ENCODE results near the gene SALL4.

The SALL4 gene

DNA sequence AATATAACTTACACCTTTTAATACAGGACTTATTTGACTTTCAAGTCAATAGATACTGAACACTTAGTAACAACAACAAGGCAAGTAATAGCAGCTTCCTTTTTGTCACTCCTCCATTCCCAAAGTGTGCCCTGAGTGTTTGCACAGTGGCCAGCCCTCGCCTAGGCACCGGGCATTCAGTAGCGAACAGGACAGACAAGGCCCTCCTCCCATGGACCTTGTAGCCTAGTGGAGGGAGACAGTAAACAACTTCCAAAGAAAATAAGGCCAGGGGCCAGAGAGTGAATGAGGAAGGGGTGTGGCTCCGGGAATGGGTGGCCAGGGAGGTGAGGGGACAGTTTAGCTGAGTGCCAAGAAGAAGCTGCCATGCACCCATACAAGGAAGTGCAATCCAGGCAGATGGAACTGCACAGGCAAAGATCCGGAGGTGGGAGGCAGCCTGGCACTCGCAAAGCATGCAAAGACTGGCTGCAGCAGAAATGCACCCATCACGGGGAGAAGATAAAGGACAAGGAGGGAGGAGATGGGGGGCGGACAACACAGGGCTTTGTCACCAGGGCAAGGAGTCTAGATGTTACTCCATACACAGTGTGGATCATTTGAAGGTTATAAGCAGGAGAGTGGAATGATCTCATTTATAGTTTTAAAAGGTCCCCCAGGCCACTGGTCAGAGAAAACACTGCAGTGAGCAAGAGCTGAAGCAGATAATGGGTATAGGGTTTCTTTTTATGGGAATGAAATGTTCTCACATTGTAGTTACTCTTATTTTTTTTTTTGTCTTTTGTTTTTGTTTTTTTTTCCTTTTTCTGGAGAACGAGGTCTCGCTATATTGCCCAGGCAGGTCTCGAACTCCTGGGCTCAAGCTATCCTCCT, 66.4 kb downstream of the SALL4 start:
- DNase-seq (ENCODE audit: low read depth), result no peak

DNA sequence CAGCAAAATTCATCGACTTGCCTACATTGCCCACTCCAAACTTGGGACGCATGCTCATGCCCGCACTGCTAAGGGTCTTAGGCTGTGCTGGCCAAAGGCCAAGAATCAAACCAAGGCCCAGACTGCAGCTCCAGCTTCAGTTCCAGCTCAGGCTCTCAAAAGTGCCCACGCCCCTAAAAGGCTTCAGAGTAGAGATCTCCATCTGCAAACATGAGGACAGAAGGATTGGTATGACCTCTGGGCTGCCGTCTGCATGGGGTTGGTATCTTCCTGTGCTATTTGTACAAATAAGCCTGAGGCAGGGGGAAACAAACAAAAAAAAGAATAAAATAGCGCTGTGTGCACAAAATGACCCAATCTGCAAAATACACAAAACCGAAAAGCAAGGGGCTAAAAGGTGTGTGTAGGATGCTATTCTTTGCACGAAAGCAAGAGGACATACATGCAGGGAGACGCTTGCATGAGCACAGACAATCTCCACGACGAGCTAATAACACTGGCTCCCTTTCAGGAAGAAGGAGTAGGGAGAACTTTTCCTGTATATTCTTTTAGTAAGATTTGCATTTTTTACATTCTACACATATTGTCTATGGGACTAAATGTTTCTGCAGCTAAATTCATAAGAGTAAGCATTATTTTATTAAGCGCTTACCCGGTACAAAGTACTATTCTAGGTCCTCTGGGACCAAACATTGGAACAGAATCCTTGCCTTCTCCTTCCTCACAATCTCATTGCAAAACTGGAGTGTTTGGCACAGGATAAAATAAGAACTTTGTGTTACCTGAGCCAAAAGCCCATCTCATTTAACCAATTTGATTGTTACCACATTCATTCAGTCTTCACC, 67.2 kb downstream of the SALL4 start:
- no peak for DNase-seq (ENCODE audit: low read depth)

DNA sequence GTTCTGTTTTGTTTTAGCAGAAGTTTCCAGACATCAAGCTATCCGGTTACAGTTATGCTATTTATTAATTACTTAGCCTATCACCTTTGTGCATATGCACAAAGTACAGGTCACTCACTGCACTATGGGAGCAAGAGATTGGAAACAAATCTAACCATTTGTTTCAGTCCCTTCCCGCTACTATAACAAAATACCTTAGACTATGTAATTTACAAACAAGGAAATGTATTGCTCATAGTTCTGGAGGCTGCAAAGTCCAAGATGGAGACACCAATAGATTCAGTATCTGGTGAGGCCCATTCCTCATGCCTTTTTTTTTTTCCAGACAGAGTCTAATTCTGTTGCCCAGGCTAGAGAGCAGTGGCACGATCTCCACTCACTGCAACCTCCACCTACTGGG, 69.3 kb downstream of the SALL4 start:
- no peak for DNase-seq (ENCODE audit: low read depth)

Measured in activated gamma-delta T cell treated with anti-CD3 and anti-CD28 coated beads, Interleukin-2, amount 50 U/mL, for 16 hours (primary cell).